H1 (cell line): Measurements from ENCODE around the gene WDCP.

Source experiments
- CTCF ChIP-seq, 3 experiments: IDR thresholded peaks; 1 replicate in 2 of 3; 2 replicates in 1 of 3; pipeline versions ENCODE4 v1.5.1 to v1.6.1; 2011; ENCODE audit warnings: low read length in 3 of 3, mild to moderate bottlenecking in 3 of 3, inconsistent platforms in 2 of 3, low read depth in 1 of 3, moderate library complexity in 1 of 3; ENCODE audit not compliant: insufficient read depth in 1 of 3; ENCODE audit errors: control extremely low read depth in 1 of 3
- MAFK ChIP-seq: IDR thresholded peaks from 2 replicates; pipeline ENCODE4 v1.6.1; 2012; ENCODE audit warnings: low read depth, mild to moderate bottlenecking, improper control_type of control experiment, low read length
- POLR2A ChIP-seq, 2 experiments: IDR thresholded peaks; 1 replicate in 1 of 2; 2 replicates in 1 of 2; pipeline ENCODE4 v1.6.1; 2011; ENCODE audit warnings: low read depth in 2 of 2, low read length in 2 of 2, mild to moderate bottlenecking in 2 of 2; ENCODE audit errors: control extremely low read depth in 1 of 2
- POLR2AphosphoS5 ChIP-seq: IDR thresholded peaks from 2 replicates; pipeline ENCODE4 v1.6.1; 2011; ENCODE audit warnings: low read depth, low read length
- RAD21 ChIP-seq, 2 experiments: IDR thresholded peaks in 1 of 2; conservative IDR thresholded peaks in 1 of 2; 2 replicates each; pipeline ENCODE4 v1.6.1; 2011; ENCODE audit warnings: low read depth in 2 of 2, low read length in 2 of 2, improper control_type of control experiment in 1 of 2, inconsistent platforms in 1 of 2, mild to moderate bottlenecking in 1 of 2, moderate library complexity in 1 of 2
- RFX5 ChIP-seq: IDR thresholded peaks from 2 replicates; pipeline ENCODE4 v1.6.1; 2011; ENCODE audit warnings: low read depth, low read length, improper control_type of control experiment, borderline replicate concordance
- SIN3A ChIP-seq, 2 experiments: IDR thresholded peaks in 1 of 2; conservative IDR thresholded peaks in 1 of 2; 2 replicates each; pipeline ENCODE4 v1.6.1; 2011 to 2012; ENCODE audit warnings: low read length in 2 of 2, improper control_type of control experiment in 1 of 2, low read depth in 1 of 2, mild to moderate bottlenecking in 1 of 2
- SP1 ChIP-seq: IDR thresholded peaks from 2 replicates; pipeline ENCODE4 v1.6.1; 2011; ENCODE audit warnings: low read depth, low read length
- SP4 ChIP-seq: IDR thresholded peaks from 2 replicates; pipeline ENCODE4 v1.6.1; 2012; ENCODE audit warnings: low read length, inconsistent platforms
- SUZ12 ChIP-seq: fragments of 200-600 bp; sonication (generic); IDR thresholded peaks from 2 replicates; pipeline ENCODE4 v1.6.1; 2012; ENCODE audit warnings: mild to moderate bottlenecking, inconsistent platforms, low read length, moderate library complexity, mixed read lengths
- TF ChIP-seq, protein P1 (sequence below): IDR thresholded peaks from 2 replicates; pipeline ENCODE4 v1.6.1; 2011; ENCODE audit warnings: low read length, improper control_type of control experiment

DNA sequence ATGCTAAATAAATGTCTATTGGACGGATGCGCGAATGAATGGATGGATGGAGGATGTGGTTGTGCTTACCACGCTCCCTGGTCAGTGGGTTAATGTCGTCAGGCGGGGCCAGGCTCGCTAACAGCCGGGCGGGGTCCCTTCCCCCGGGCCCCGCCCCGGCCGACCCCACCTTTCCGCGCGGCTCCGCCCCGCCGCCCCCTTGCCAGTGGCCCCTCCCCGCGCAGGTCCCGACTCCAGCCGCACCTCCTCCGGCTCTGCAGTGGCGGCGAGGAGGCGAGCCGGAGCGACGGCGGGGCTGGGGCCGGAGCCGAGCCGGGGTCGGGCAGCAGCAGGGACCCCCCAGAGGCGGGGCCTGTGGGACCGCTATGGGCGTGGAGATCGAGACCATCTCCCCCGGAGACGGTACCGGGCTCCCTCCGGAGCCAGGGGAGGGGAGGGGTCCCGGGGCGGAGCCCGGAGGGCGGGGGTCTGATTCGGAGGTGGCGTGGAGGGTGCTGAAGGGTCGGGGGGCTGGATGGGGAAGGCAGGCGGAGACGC is 2.4 kb upstream of the WDCP start, which contains the start of gene FKBP1B:
- TF ChIP-seq SUZ12 (no peak), CTCF (IDR thresholded peaks at IDR 0.05; ENCODE audit: control extremely low read depth in 1 of 3, insufficient read depth in 1 of 3, low read depth in 1 of 3, low read length in 3 of 3) (no peak), SIN3A (conservative IDR thresholded peaks at IDR 0.05 in 1 of 2, IDR thresholded peaks at IDR 0.05 in 1 of 2; ENCODE audit: low read depth in 1 of 2, low read length in 2 of 2) (no peak), RAD21 (IDR thresholded peaks at IDR 0.05 in 1 of 2, conservative IDR thresholded peaks at IDR 0.05 in 1 of 2; ENCODE audit: low read depth in 2 of 2, low read length in 2 of 2) (no peak), POLR2AphosphoS5 (peak; percentile 54; the same call in 1 of the 2 replicates), MAFK (no peak), RFX5 (no peak), SP1 (no peak), POLR2A (IDR thresholded peaks at IDR 0.05; ENCODE audit: control extremely low read depth in 1 of 2, low read depth in 2 of 2, low read length in 2 of 2) (peak; percentile 67 to 70), SP4 (no peak)
- TF ChIP-seq, protein P1, sequence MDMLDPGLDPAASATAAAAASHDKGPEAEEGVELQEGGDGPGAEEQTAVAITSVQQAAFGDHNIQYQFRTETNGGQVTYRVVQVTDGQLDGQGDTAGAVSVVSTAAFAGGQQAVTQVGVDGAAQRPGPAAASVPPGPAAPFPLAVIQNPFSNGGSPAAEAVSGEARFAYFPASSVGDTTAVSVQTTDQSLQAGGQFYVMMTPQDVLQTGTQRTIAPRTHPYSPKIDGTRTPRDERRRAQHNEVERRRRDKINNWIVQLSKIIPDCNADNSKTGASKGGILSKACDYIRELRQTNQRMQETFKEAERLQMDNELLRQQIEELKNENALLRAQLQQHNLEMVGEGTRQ = no peak
